B cell (primary cell): ENCODE results near the gene RGS19.

Source experiments
- CTCF ChIP-seq: fragments of 200-600 bp; IDR thresholded peaks from one replicate; pipeline ENCODE4 v1.8.0; 2022; ENCODE audit warnings: antibody characterized with exemption, mild to moderate bottlenecking
- EZH2 ChIP-seq: IDR thresholded peaks from 2 replicates; pipeline ENCODE4 v1.6.1; 2012; ENCODE audit warnings: borderline replicate concordance, low read depth, mild to moderate bottlenecking, moderate library complexity, low read length; ENCODE audit not compliant: insufficient read depth, poor library complexity, severe bottlenecking

GRCh38 chr20:64119681-64120341, 40.5 kb upstream of the RGS19 start:
- TF ChIP-seq CTCF = no peak
- TF ChIP-seq EZH2 = no peak
